ENCODE data around the gene MAGEA9.
"Not testable (repeated sequence)": the region's sequence is repeated elsewhere in the genome, so short reads cannot be mapped to it uniquely, and the experiment has no call there.

Gene MAGEA9, protein sequence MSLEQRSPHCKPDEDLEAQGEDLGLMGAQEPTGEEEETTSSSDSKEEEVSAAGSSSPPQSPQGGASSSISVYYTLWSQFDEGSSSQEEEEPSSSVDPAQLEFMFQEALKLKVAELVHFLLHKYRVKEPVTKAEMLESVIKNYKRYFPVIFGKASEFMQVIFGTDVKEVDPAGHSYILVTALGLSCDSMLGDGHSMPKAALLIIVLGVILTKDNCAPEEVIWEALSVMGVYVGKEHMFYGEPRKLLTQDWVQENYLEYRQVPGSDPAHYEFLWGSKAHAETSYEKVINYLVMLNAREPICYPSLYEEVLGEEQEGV

DNA sequence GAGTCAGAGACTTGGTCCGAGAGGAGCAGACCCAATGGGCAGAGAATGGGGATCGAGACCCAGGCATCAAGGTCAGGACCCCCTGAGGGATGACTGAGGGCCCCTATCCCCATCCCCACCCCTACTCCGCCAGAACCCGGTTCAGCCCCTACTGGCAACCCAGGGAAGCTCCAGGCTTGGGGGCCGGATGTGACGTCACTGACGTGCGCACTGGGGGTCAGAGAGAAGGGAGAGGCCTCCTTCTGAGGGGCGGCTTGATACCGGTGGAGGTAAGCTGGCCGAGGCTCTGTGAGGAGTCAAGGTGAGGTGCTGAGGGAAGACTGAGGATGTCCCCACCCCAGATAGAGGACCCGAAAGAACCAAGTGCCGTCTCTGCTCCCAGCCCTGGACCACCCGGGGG lies at the start of gene MAGEA9:
MAGEA9 (plus strand) TSS at position 204 of the 400 bp plus-strand sequence. CDS start 4,281 bp downstream, outside the sequence.
- not testable (repeated sequence) for DNase-seq (ENCODE audit: low spot score)

DNA sequence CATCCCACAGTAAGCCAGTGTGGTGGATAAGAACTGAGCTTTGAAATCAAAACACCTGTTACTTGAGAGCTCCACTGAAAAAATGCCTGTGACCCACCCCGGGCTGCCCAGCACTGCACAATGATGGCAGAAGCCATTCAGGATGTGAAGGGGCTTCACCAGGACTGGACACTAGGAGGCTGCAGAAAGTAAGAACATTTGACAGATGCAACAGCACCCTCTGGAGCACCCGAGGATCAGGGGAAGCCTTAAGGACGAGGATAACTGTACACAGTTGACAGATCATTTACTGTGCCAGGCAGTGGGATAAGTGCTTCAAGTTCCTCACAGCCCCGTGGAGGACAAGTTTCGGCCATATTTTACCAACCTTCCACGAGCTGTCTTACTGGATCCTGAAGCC lies 39.5 kb upstream of the MAGEA9 start:
- not testable (repeated sequence) for DNase-seq (ENCODE audit: low spot score)

DNA sequence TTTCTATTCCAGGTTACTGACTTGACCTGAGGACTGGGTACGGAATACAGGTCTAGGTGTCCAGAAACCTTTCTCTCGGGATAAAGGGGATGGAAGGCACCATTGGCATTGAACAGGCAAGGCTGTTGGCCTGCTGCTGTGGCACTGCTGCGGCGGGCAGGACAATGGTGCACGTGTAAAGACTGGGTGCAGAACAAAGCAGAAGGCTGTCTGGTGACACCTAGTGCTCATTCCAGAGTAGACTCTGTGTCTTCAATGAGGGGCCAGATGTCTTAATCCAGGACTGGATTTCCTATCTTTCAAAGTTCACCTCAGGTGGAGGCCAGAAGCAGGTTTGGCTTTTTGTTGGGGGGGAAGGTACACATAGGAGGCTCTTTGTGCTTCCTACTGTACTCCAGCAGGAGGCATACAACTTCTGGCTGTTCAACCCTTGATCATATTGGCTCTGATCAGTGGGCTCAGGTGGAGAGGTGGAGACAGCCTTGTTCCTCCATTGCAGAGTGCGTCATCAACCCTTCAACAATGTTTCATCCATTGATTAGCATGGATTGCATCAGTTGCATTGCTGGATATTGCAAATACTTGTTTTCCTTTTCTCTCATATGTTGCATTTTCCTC lies 35.2 kb upstream of the MAGEA9 start:
- DNase-seq (ENCODE audit: low spot score) = not testable (repeated sequence)

DNA sequence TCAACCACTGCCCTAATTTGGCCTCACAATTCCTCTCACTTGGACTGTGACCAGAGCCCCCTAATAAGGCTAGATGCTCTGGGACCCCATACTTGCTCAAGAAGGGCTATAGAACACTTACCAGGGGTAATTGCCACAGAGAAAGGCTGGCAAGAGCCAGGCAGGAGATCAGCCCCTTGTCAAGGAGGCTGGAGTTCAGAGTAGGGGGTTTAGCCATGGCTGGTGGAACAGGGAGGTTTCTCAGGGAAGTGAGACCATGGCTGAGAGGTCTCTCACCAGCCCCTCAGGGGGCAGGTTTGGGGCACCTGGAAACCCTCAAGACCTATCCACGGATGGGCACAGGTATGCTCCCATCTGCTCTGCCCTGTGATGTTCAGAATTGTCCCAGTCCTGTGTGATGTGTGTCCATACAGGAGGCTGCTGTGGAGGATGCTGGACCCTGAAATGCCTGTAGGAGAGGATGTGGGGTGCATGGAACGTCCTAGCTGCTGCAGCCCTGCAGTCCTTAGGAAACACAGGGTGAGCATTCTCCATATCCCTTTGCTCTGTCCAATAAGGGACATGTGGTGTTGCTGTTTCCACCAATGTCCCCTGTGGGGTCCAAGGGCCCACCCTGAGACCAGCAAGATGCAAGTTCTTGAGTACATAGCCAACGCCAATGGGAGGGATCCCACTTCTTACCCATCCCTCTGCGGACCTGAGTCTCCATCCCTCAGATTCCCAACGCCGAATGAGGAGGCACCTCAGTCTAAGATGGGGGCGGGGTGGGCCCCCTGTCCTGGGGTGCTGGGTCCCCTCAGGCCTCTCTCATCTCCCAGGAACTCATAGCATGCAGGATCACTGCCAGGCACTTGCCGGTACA lies 24.3 kb upstream of the MAGEA9 start:
- DNase-seq (ENCODE audit: low spot score) = no peak

DNA sequence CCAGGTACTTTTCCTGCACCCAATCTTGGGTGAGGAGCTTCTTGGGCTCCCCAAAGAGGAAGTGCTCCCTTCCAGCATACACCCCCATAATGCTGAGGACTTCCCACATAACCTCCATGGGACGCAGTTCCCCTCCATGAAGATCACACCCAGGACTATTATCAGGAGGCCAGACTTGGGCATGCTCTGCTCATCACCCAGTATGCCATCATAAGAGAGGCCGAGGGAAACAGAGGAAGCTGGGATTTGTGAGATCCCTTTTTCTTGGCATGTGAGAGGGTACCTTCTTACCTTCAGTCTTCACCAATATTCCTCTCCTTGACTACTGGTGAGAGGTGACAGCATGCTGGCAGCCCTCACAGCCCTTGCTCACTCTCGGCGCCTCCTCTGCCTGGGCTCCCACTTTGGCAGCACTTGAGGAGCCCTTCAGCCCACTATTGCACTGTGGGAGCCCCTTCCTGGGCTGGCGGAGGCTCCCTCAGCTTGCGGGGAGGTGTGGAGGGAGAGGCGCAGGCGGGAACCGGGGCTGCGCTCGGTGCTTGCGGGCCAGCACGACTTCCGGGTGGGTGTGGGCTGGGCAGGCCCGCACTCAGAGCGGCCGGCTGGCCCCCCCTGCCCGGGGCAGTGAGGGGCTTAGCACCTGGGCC lies 23.5 kb upstream of the MAGEA9 start:
- no peak for DNase-seq (ENCODE audit: low spot score)

DNA sequence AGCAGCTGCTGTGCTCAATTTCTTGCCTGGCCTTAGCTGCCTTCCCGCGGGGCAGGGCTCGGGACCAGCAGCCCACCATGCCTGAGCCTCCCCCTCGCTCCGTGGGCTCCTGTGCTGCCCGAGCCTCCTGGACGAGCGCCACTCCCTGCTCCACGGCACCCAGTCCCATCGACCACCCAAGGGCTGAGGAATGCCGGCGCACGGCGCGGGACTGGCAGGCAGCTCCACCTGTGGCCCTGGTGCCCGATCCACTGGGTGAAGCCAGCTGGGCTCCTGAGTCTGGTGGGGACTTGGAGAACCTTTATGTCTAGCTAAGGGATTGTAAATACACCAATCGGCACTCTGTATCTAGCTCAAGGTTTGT lies 23.0 kb upstream of the MAGEA9 start:
- DNase-seq (ENCODE audit: low spot score) = not testable (repeated sequence)

DNA sequence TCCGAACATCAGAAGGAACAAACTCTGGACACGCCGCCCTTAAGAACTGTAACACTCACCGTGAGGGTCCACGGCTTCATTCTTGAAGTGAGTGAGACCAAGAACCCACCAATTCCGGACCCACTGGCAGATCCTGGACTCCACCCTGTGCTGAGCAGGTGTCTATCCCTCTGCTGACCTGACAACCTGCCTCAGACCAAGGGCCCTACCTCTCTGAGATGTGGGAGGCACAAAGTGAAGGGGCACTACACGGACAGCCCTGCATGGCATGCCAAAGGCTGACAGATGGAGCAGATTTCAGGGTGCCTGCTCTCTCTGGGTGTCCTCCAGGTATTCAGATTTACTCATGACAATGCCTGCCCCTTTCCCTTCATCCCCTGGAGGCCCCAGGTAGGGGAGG lies 21.9 kb upstream of the MAGEA9 start:
- no peak for DNase-seq (ENCODE audit: low spot score)

DNA sequence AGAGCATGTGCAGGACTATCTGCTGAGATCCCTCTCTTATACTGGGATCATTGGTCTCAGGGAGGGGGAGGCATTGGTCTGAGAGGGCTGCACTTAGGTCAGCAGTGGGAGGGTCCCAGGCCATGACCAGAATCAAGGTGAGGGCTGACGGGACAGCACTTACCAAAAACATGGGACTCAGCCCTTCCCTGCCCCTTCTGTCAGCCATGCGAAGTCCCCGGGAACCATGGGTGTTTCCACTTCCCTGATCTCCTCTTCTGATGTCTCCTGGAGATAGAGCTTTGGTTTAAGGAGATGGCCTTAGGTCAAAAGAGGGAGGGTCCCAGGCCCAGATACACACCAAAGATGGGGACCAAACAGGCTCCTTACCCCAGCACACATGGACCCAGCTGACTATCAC lies 20.8 kb upstream of the MAGEA9 start:
- DNase-seq (ENCODE audit: low spot score) = no peak

DNA sequence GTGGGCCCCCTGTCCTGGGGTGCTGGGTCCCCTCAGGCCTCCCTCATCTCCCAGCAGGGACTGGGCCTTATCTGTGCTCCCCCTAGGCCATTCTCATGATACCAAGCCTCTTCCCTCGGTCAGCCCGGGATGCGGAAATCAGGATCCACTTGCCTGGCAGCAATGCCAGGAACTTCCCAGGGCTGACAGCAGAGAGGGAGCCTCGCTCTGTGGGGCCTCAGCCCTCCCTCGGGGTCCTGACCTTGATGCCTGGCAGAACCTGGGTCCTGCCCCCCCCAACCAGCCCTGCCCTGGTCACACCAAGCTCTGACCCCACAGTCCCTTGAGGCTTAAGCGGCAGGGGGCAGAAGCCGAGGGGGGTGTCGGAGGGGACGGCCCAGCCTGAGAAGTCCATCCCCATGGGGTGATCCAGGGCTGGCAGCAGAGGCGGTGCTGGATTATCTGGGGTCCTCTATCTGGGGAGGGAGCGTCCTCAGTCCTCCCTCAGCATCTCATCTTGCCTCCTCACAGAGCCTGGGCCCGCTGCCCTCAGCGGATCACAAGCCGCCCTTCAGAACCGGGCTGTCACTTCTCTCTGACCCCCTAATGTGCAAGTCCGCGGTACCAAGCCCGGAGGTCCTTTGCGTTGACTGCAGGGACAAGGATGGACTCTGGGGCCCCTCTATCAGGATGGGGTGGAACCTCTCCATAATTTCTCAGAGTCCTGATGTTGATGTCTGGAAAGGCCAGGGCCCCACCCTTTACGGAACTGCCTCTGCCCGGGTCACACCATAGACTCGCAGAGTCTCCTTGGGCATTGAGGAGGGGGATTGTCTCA lies 19.7 kb upstream of the MAGEA9 start:
- DNase-seq (ENCODE audit: low spot score) = not testable (repeated sequence)

DNA sequence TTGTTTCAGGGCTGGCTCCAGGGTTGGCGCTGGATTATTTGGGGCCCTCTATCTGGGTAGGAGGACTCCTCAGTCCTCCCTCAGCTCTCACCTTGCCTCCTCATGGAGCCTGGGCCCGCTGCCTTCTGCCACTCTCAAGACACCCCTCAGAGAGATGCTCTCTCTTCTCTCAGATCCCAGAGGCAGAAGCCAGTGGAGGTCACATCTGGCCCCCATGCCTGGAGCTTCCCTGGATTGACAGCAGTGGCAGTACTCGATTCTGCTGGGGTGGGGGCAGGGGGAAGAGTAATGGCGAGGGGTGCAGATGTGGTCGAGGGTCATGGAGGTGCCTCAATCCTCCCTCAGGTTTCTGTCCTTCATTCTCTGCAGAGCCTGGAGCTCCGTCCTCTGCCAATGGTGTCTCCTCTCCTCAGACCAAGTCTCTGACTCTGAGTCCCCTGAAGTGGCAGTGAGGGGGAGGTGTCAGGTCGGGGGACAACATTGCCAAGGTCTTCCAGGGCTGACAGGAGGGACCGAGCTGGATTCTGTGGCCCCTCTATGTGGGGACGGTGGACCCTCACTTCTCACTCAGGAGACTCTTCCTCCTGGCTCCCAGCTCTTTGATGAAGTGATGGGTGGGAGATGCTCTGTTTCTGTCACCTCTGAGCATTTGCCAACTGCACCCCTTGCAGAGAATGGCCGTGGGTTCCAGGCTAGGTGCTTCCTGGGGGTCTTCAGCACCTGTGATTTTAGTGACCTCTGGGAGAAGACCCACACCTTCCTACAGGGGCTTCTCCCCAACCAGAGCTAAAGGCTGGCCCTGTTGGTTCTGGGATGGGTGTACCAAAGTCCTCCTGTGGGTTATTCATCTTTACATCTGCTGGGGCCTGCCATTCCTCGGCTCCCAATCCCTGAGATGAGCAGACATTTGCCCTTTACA lies 18.8 kb upstream of the MAGEA9 start:
- no peak for DNase-seq (ENCODE audit: low spot score)

DNA sequence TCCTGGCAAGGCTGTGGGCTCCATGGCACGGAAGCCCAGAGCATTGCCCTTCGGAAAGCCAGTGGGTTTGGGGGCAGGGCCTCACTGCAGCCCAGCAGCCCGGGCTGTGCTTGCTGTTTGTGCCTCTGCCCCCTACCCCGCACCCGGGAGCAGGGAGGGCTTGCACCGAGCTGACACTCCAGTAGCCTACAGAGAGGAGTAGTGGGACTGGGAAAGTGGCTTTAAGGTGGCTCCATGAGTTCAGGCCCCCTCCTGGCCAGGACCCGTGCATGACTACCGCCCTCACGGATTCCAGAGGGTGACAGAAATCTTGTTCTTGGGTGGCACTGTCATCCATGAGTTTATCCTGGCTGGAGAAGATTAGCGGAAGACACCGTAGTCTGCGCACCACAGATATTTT lies 11.4 kb upstream of the MAGEA9 start:
- not testable (repeated sequence) for DNase-seq (ENCODE audit: low spot score)

DNA sequence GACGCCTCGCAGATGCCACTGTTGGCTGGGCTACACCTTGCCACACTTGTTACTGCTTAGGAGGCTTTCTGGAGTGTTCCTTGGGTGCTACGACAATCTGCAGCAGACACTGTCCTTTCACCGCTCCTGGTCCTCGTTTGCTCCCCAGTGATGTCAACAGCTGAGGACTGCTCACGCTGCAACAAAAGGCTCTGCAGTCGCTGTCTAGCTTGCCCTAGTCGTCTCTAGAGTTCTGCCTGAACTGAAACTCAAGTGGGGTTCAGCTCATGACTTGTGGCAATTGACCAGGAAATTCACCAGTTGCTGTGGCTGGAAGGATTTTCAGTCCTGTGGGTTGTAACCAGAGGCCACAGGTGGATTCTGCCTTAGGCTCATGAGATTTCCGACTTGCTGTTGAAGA lies 8.7 kb upstream of the MAGEA9 start:
- DNase-seq (ENCODE audit: low spot score) = not testable (repeated sequence)

DNA sequence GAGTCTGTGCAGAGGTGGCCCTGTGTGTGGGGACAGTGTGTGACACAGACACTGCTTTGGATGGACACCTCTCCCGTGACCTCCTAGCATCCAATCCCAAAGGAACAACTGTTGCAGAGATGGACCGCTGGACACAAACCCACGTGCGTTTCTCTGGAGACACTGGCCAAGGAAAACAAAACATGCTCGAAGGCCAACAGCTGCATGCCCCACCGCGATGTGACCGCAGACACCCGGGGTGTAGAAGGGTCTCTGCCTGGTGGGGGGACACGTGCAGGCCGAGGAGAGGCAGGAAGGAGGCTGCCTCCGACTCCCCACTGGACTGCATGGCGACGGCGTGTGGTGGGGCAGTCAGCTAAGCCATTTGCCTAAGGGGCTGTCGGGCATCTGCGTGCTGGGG lies 8.0 kb upstream of the MAGEA9 start, which contains the start of gene HSFX1:
HSFX1 (plus strand) TSS at position 301 of the 400 bp plus-strand sequence. CDS start 614 bp downstream, outside the sequence.
- not testable (repeated sequence) for DNase-seq (ENCODE audit: low spot score)

DNA sequence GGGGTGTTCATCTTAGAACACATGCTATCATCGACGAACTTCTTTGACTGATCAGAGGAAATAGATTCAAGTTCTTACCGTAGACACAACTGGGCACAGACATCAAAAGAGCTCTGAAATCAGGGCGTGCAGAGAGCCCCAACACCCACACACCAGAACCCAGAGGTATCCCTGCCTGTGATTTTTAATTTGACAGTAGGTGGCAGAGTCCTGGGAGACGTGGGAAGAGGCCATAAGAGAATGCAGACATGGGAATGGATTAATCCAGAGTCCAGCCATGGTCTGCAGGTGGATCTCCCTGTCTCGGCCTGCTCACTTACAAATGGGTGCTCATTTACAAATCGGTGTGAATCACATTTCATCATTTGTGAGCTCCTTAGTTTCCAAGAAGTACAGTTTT lies 3.7 kb upstream of the MAGEA9 start:
- not testable (repeated sequence) for DNase-seq (ENCODE audit: low spot score)

DNA sequence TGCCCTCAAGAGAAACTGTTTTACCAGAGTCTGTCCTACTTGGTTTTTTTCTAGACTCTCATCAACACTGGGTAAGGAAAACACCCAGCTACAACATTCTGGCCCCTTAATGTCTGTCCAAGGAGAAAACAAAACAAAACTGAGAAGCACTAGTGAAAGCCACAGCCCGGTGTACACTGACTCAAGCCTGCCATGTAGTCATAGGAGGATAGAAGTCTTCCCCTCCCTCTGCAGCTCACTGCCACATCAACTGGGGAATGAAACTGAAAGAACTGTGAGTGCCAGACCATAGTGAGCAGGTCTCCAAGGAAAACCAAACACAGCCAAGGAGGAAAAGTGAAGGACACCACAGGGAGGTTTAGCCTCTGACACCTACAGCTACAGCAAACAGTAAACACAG lies 13.8 kb downstream of the MAGEA9 start:
- DNase-seq (ENCODE audit: low spot score) = not testable (repeated sequence)

DNA sequence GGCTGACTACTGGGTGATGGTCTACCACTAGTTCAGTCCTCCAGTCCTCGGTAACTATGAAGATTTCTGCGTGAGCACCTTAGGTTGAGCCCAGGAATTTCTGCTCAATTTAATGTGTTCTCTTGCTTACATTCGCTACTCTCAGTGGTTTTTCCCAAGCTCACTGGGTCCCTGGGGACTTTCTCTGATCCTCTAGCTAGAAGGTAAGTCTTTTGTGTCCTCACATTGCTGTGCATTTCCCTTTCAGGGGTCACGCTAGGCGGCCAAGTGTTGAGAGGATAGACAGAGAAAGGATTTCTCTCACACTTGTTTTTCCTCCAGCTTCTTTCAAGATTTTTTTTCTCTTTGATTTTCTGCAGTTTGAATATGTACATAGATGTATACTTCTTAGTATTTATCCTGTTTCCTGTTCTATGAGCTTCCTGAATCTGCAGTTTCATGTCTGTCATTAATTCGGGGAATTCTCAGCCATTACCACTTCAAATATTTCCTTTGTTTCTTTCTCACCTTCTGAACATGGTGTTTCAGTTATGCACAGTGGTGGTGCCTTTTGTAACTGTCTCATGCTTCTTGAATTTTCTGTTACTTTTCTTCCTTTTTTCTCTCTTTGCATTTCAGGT lies 17.5 kb downstream of the MAGEA9 start:
- peak; percentile 20 for DNase-seq (ENCODE audit: low spot score)

DNA sequence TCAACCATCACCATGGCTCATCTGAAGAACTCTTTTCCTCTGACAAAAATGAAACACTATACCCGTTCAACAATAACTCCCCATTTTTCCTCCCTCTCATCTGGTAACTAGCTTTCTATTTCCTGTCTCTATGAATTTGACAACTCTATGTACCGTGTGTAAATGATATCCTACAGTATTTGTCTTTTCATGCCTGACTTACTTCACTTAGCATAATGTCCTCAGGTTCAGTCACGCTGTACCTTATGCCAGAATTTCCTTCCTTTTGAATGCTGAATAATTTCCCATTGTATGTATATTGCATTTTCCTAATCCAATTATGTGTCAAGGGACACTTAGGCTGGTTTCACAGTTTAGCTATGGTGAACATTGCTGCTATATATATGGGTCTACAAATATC lies 18.2 kb downstream of the MAGEA9 start:
- DNase-seq (ENCODE audit: low spot score) = no peak

DNA sequence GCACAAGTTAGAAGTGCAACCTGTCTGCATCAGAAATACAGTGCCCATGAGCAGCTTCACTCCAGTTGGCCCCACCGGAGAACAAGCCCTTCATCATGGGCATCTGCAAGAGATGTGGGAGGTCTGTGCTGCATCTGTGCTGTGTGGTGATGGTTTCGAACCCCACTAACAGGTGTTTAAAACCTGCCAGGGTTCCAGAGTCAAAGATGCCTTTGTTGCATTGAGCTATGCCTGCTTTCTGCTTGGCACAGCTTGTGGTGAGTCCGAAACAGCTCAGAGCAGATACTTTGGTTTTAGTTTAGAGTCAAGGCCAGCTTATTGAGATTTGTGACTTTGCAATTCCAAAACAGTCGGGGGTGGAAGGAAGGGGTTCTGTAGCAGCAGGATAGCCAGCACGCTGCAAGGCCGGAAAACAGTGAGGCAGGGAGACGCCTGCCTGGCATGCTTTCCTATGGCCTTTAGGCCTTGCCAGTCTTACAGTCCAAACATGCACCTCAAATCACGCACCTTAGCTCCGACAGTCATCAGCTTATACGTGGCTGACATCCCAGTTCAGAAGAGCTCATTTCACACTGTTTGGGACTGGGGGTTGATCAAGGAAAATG lies 21.8 kb downstream of the MAGEA9 start:
- DNase-seq (ENCODE audit: low spot score) = no peak

DNA sequence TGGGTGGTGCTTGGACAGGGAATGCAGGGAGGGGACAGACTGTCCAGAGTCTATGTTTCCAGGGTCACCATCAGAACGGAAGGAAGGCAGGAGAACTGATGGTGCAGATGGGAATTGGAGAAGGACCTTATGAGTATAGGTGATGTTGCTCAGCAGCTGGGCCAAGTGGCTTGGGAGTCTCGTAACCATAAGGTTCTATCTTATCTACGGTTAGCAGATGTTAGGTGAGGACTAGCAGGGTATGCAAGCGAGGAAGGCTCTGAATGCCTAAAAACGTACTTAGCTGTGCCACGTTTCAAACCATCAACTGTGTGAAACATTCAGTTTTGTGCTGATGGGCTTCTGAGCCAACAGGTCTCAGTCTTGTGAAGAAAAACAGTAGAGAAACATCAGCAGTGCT lies 22.4 kb downstream of the MAGEA9 start:
- DNase-seq (ENCODE audit: low spot score) = no peak
